Measurements from ENCODE around the gene CYP4F3. TPM values are rescaled to one million over a fixed set of nuclear protein-coding genes. Genes with fewer than 3 reads are reported as not detected.
"Not testable (repeated sequence)": the region's sequence is repeated elsewhere in the genome, so short reads cannot be mapped to it uniquely, and the experiment has no call there.

CYP4F3 gene
- total RNA-seq, 1 donor from 2014 or later: 4.8 TPM

DNA sequence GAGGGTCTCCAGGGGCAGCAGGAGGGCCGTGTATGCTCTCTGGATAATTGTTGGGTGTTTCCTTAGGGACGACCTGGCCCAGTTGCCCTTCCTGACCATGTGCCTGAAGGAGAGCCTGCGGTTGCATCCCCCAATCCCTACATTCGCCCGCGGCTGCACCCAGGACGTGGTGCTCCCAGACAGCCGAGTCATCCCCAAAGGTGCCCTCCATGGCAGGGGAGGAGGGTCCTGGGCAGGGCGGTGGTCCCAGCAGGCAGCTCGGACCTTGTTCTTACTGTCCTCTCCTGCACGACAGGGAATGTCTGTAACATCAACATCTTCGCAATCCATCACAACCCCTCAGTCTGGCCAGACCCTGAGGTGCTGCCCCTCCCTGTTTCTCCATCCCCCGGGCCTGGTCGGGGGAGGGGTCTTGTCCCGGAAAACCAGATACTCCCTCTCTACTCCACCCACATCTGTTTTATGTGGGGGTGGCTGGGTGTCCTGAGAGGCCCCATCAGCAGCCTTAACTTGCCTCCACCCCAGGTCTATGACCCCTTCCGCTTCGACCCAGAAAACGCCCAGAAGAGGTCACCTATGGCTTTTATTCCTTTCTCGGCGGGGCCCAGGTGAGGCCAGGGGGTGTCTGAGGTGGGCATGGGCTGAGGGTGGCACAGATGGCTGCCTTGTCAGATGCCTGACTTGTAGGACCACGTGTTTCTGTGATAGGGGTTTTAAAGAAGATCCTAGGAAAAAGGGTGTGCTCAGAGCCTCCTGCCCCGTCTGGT, 12.3 kb upstream of the CYP4F3 start:
- ATAC-seq: no peak
- intact Hi-C loops (cut with DNase I): no loop called here
- DNase-seq (ENCODE audit: low spot score): no peak

DNA sequence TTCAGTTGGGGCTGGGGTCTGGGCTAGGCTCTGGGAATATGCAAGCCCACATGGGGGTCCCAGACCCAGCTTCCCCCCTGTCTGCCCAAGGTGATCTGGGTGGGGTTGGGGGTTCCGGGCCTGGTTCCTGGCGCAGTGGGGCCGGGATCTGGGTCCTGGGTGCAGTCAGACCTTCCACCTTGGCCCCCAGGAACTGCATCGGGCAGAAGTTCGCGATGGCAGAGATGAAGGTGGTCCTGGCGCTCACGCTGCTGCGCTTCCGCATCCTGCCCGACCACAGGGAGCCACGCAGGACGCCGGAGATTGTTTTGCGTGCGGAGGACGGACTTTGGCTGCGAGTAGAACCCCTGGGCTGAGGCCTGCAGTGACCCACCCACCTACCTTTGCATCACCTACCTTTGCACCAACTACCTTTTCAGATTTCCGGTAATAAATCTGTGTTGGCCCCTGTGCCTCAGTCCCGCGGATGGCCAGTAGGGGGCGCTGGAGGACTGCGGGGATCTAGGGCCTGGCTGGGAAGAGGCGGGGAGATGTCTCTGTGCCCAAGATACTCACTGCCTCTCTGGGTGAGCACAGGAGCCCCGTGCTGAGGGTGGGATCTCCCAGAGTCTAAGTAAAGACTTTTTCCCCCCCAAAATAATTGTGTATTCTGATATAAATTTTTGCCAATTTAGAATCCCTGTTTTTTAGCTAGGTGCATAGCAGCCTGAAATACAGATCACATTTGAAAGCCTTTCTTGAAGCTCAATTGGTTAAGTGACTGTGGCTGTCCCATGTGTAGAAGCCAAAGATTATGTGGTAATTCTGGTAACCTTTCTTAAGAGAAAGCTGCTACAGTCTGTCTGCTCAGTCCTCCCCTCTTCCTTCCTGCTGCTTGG, 11.5 kb upstream of the CYP4F3 start:
- ATAC-seq: peak; percentile 94
- peak; percentile 92 for DNase-seq (ENCODE audit: low spot score)
- intact Hi-C loops (cut with DNase I): no loop called here

DNA sequence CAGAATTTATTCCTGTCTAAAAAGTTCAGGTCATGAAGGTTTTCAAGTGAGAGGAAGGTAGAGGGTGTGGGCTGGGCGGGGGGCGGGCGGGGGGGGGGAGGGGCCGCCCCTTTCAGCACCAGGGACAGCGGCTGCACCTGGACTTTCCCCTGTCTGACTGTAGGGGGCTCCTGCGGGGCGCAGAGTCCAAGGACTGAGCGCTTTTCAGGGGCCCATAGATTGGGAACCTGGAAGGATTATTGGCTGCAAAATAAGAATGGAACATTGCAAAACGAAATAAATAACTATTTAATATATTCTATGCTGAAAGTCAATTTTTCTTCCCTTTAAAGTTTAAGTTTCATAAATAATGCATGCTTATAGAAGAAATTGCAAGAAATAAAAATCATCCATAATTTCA, 8.9 kb upstream of the CYP4F3 start:
- DNase-seq (ENCODE audit: low spot score) (no peak), ATAC-seq (no peak)
- intact Hi-C loops (cut with DNase I): no loop called here

DNA sequence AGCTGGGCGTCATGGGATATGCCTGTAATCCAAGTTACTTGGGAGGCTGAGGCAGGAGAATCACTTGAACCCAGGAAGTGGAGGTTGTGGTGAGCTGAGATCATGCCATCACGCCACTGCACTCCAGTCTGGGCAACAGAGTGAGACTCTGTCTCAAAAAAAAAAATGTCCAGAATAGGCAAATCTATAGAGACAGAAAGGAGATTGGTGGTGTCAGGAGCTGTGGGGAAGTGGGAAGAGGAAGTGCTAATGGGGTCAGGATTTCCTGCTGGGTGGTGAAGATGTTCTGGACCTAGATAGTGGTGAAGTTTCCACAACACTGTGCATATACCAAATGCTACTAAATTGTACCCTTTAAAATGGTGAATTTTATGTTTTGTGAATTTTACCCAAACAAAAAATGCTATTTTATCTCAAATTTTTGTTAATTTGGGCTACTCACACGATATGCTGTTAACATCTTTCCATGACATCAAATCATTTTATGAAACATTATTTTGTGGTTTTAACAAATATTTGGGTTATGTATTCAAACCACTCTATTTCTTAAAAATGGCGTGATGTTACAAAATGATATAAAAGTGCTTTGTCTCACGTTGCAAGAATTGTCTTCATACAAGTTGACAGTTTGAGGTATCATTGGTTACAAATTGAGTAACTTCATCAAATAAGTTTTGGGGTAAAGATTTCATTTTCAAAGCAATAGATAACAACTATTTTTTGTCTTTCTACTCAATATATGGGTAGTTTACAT, 7.4 kb upstream of the CYP4F3 start:
- DNase-seq (ENCODE audit: low spot score): no peak
- ATAC-seq: no peak
- intact Hi-C loops (cut with DNase I): no loop called here

DNA sequence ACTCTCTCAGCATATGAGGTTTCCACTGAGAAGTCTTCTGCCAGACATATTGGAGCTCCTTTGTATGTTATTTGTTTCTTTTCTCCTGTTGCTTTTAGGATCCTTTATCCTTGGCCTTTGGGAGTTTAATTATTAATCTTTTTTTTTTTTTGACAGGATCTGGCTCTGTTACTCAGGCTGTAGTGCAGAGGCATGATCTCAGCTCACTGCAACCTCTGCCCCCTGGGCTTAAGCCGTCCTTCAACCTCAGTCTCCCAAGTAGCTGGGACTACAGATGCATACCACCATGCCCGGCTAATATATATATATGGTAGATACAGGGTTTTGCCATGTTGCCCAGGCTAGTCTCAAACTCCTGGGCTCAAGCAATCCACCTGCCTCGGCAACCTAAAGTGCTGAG, 6.6 kb upstream of the CYP4F3 start:
- DNase-seq (ENCODE audit: low spot score) (no peak), ATAC-seq (no peak)
- intact Hi-C loops (cut with DNase I): no loop called here

DNA sequence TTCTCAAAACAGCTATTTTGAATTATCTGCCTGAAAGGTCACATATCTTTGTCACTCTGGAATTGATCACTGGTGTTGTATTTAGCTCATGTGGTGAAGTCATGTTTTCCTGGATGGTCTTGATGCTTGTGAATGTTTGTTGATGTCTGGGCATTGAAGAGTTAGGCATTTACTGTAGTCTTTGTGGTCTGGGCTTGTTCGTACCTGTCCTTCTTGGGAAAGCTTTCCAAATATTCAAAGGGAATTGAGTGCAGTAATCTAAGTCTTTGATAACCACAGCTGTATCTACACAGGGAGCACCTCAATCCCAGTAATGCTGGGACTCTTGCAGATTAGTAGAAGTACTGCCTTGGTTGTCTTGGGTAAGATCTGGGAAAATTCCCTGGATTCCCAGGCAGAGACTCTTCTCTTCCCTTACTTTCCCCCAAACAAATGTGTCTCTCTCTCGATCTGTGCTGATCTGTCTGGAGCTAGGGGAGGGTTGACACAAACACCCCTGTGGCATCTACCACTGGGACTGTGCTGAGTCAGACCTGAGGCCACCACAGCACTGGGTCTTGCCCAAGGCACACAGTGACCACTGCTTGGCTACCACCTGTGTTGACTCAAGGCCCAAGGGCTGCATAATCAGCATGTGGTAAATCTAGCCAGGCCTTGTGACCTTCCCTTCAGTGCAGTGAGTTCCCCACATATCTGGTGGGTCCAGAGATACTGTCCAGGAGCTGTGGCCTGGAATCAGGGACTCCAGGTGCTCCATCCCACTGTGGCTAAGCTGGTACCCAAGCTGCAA, 5.5 kb upstream of the CYP4F3 start:
- DNase-seq (ENCODE audit: low spot score) (no peak), ATAC-seq (no peak)
- intact Hi-C loops (cut with DNase I): no loop called here

DNA sequence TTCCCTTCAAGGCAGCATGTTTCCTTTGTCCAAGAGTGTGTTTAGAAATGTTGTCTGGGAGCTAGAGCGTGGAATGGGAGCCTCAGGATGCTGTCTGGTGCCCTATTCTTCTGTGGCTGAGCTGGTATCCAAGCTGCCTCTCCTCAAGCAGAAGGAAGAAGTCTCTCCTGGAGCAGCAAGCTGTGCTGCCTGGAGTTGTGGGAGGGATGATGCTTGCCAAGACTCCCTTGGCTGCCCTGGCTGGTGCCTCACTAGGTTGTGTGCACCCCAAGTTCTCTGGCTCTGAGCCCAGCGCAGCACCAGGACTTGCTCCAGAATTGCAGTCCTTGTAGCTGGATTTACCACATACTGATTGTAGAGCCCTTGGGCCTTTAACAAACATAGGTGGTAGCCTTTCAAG, 4.7 kb upstream of the CYP4F3 start:
- intact Hi-C loops (cut with DNase I): no loop called here
- ATAC-seq (no peak), DNase-seq (ENCODE audit: low spot score) (no peak)

DNA sequence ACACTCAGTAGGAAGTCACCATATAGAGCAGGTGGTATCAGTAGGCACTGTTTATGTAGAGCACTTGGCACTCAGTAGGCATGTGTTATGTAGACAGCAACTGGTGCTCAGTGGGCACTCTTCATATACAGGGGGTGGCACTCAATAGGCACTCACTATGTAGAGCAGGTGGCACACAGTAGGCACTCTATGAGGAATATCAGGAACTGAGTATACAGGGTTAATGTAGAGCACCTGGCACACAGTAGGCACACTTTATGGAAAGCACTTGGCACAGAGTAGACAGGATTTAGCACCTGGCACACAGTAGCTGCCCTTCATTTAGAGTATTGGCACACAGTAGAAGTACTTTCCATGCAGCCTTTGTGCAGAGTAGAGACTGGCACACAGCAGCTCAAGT, 1.1 kb upstream of the CYP4F3 start:
- DNase-seq (ENCODE audit: low spot score) (no peak), ATAC-seq (peak; percentile 7)
- intact Hi-C loops (cut with DNase I): no loop called here

DNA sequence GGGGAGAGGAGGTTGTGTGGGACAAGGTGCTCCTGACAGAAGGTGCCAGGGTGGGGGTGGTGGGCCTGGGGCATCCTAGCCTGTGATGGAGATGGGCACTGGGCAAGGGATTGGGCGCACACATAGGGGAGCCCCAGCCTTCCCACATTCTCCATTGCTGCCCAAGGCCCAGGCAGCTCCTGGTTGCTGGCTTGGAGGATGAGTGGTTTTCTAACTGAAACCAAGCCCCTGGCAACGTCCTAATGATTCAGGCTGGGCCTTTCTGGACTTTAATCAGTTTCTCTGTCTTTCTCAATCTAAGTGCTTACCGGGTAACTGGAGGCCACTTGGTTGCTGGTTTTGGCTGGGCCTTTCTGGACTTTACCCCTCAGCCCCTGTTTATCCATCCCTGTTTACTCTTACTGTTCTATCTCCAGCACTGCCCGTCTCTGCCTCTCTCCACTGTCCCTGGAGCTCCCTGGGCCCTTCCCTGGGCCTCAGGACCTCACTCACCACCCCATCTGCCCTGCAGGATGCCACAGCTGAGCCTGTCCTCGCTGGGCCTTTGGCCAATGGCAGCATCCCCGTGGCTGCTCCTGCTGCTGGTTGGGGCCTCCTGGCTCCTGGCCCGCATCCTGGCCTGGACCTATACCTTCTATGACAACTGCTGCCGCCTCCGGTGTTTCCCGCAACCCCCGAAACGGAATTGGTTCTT, 354 bp downstream of the CYP4F3 start:
- ATAC-seq (peak; percentile 59), DNase-seq (ENCODE audit: low spot score) (no peak)
- intact Hi-C loops (cut with DNase I): no loop called here

DNA sequence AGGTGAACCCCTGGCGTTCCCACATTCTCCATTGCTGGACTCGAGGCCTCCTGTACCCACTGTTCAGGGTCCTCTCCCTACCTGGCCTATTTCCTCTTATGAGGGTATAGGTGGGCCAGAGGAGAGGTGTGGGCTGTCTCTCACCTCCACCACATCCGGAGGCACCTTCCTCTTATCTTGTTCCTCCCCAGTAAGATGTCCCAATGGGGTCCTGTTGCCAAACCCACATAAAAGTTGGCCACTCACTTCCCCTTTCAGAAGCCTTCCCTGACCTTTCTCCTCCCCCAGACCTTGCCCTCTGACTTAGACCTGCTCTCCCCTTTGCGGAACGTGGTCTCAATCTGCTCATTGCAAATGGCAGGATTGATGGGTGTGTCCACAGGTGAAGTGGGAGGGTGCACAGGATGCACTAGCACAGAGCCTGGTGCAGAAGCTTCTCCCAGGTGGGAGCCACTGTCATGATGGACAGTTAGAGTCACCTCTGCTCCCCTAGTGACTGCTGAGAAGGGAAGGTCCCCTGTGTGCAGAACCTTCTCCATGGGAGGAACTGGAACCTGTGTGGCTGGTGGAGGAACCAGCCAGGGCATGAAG, 1.3 kb downstream of the CYP4F3 start:
- intact Hi-C loops (cut with DNase I): no loop called here

DNA sequence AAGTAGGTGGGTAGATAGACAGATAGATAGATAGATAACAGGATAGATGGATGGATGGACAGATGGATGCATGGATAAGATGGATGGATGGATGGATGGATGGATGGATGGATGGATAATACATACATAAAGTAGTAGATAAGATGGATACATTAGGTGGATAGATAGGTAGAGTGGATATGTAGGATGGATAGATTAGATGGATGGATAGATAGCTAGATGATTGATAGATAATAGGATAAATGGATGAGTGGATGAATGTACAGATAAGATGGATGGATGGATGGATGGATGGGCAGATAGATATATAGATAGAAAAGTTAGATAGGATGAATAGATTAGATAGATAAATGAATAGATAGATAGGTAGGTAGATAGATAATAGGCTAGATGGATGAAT, 2.1 kb downstream of the CYP4F3 start:
- intact Hi-C loops (cut with DNase I): no loop called here
- ATAC-seq (no peak), DNase-seq (ENCODE audit: low spot score) (no peak)

More for the DNA sequence above, 1.3 kb downstream of the CYP4F3 start:
- ATAC-seq (no peak), DNase-seq (ENCODE audit: low spot score) (no peak)

DNA sequence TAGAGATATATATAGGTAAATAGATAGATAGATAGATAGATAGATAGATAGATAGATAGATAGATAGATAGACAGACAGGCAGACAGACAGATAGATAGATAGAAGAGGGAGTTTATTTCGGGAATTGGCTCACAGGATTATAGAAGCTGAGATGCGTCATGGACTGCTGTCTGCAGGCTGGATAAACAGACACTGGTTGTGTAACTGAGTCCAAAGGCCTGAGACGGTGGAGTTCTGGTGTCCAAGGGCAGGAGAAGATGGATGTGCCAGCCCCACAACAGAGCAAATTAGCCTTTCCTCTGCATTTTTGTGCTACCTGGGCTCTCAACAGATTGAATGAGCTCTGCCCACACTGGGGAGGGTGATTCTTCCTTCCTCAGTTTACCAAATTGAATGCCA, 2.7 kb downstream of the CYP4F3 start:
- ATAC-seq: no peak
- intact Hi-C loops (cut with DNase I): no loop called here
- no peak for DNase-seq (ENCODE audit: low spot score)

DNA sequence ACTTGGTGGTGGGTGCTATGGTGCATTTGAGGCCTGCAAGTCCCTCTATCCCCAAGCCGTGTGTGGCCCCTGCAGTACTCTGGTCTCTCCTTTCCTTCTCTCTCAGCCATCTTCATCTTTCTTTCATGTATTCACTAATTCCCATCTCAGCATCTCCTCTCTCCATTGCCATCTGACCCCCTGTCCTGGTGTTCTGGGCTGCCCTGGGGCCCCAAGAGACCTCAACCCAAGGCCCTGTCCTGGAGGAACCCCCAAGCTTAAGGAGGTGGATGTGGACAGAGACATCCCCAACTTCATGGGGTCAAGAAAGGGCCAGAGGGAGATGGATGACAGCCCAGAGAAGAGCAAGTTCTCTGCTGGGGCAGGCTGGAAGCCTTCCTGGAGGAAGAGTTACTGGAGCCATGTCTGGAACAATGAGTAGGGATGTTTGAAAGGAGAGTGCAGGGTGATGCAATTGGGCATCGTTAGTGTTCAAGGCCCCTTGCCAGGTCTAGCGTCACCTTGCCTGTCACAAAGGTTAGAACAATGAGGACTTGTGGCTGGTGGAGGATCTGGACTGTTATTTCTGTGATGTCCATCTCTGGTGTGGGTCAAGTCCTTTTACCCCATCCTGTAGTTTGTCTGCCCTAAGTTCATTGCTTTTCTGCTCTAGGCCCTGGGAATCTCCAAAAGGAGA, 3.5 kb downstream of the CYP4F3 start:
- ATAC-seq (no peak), DNase-seq (ENCODE audit: low spot score) (no peak)
- intact Hi-C loops (cut with DNase I): no loop called here

DNA sequence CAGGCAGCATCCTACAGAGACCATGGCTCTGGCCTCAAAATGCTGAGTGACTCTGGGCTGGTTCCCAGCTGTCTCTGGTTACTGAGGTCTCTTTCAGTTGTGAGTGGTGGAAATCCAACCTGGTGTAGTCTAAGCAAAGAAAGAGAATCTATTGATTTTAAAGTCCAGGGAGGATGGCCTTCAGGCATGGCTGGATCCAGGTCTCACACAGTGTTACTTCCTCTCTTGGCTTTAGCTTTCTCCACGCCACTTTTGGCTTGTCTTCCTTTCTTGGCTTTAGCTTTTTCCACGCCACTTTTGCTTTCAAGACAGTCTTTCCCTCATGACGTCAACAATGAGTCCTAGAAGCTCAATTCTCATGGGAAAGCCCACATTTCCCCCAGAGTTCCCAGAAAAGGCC, 4.1 kb downstream of the CYP4F3 start:
- intact Hi-C loops (cut with DNase I): no loop called here
- DNase-seq (ENCODE audit: low spot score) (no peak), ATAC-seq (no peak)

DNA sequence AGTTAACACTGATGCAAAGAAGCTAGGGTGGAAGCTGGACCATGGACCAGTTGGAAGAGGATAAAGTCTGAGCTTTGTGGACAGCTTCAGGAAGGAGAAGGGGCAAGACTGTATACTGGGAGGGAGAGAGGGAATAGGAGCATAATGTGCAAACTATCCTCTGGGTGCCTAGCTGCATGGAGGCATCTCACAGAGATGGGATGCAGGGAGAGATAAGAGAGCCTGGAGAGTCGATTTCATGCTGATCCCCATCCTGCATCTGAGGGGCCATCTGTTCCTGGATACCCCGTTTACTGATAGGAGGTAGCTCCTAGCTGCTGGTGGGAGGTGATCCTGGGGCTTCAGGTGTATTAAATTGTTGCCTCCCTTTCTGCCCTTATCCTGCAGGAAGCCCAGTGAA, 8.8 kb downstream of the CYP4F3 start:
- intact Hi-C loops (cut with DNase I): no loop called here
- DNase-seq (ENCODE audit: low spot score) (no peak), ATAC-seq (no peak)

DNA sequence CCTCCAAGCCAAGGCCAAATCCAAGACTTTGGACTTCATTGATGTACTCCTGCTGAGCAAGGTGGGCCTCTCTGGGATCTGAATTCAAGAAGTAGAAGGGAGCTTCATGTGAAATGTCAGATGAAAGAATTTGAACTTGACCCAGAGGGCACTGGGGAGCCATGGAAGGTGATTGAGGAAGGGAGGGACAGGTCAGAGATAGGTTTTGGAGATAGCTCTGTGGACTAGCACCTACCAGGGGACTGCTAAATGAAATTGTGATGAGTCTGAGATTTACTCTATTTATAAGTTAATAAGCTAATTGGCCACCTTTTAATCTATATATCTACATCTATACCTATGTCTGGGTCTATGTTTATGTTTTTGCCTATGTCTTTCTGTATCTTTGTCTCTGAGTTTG, 9.4 kb downstream of the CYP4F3 start:
- intact Hi-C loops (cut with DNase I); DNase-seq (ENCODE audit: low spot score); ATAC-seq: not testable (repeated sequence)

DNA sequence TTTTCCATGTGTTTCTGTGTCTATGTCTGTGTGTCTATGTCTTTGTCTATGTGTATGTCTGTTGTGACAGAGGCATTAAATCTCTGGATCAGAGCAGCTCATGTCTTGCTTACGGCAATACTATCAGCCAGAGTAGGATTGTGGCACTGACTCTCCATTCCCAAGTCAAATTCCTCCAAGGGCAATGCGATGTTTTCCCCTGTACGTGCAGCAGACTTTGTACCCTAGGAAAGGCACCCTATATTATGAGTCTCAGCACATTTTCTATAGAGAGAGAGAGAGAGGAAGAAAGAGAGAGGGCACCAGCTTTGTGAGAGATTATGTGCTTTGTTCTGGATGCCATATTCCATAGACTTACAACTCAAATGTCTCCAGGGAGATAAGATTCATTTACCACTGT, 11.1 kb downstream of the CYP4F3 start:
- DNase-seq (ENCODE audit: low spot score) (no peak), ATAC-seq (no peak)
- intact Hi-C loops (cut with DNase I): no loop called here

Measured in sciatic nerve (tissue), 2 donors.